Stomach (tissue), 9 donors: ENCODE data around the gene HMSD. TPM values are rescaled to one million over a fixed set of nuclear protein-coding genes. Genes with fewer than 3 reads are reported as not detected.

Source experiments
- DNase-seq, 2 donors: peaks; one replicate each; pipeline versions ENCODE4 v3.0.0 to v3.0.0-alpha.2; 2013 to 2019
- H3K27ac ChIP-seq, 5 donors: fragments of 200-600 bp in 4 of 5; sonication (generic) in 4 of 5; one replicate each; pipeline ENCODE4 v1.5.1; 2013 to 2019; ENCODE audit warnings: mild to moderate bottlenecking in 1 of 5, moderate library complexity in 1 of 5
- H3K27me3 ChIP-seq, 3 donors: fragments of 200-600 bp; sonication (generic); one replicate each; pipeline ENCODE4 v1.5.1; 2017 to 2019; ENCODE audit warnings: mixed run types in 1 of 3
- H3K36me3 ChIP-seq, 4 donors: fragments of 200-600 bp; sonication (generic); 1 replicate in 3 of 4; 2 replicates in 1 of 4; pipeline ENCODE4 v1.5.1; 2016 to 2019
- H3K4me1 ChIP-seq, 4 donors: fragments of 200-600 bp; sonication (generic); one replicate each; pipeline ENCODE4 v1.5.1; 2016 to 2019
- H3K4me3 ChIP-seq, 4 donors: fragments of 200-600 bp; sonication (generic) in 3 of 4; one replicate each; pipeline ENCODE4 v1.5.1; 2016 to 2019; ENCODE audit warnings: mild to moderate bottlenecking in 1 of 4
- H3K9me3 ChIP-seq, 4 donors: fragments of 200-600 bp; sonication (generic); one replicate each; pipeline ENCODE4 v1.5.1; 2016 to 2019
- EP300 ChIP-seq: sonication (generic); formaldehyde crosslinking; IDR thresholded peaks from one replicate; pipeline ENCODE4 v1.6.1; 2017; ENCODE audit warnings: antibody characterized with exemption
- POLR2A ChIP-seq, 4 donors: fragments of 450-650 bp; IDR thresholded peaks; one replicate each; pipeline ENCODE4 v1.6.1; 2016; ENCODE audit warnings: antibody characterized with exemption in 4 of 4, control low read depth in 2 of 4, mild to moderate bottlenecking in 1 of 4, moderate library complexity in 1 of 4
- POLR2AphosphoS5 ChIP-seq, 3 donors: sonication (generic); formaldehyde crosslinking; IDR thresholded peaks; one replicate each; pipeline ENCODE4 v1.6.1; 2016; ENCODE audit warnings: antibody characterized with exemption in 3 of 3
- whole genome bisulfite sequencing, 5 donors: extraction: QIAGEN DNeasy Blood & Tissue Kit in 3 of 5; methylation state at CpG; one replicate each; pipeline versions ENCODE4 v1.1.5 to v1.1.7; 2013 to 2018; 5-methylcytosine and 5-hydroxymethylcytosine counted together
- intact Hi-C: fragments of 100-400 bp; cut with DNase I; formaldehyde crosslinking; loops from one replicate; pipeline ENCODE4 v1.15.1; 2023; ENCODE audit warnings: low total_unique reads
- polyA plus RNA-seq, 3 donors: library from polyadenylated mRNA; stranded (reverse); fragments of 200-250 nt; gene quantifications; one replicate each; pipeline ENCODE4 v1.2.3, GENCODE V29; 2013
- total RNA-seq, 5 donors: library from RNA; depleted of rRNA; stranded (reverse); fragments of >200 nt; gene quantifications; one replicate each; pipeline versions ENCODE4 v1.1.0 to v1.2.3, GENCODE V29; 2014 to 2016
- TF ChIP-seq, protein P1 (sequence below), 7 experiments: fragments of 450-650 bp in 4 of 7; fragments of 200-600 bp in 3 of 7; sonication (generic) in 3 of 7; IDR thresholded peaks; one replicate each; pipeline ENCODE4 v1.5.1; 2016 to 2019; ENCODE audit warnings: antibody characterized with exemption in 7 of 7, control low read depth in 2 of 7, mild to moderate bottlenecking in 1 of 7
- donor health status: healthy with polysubstance abuse.
- donor health status: Bipolar disorder and iron deficiency.
- donor health status: healthy.

HMSD gene
- total and polyA plus RNA-seq, 8 donors: 0.10 to 0.31 (median 0.19) TPM; not detected in 5

DNA sequence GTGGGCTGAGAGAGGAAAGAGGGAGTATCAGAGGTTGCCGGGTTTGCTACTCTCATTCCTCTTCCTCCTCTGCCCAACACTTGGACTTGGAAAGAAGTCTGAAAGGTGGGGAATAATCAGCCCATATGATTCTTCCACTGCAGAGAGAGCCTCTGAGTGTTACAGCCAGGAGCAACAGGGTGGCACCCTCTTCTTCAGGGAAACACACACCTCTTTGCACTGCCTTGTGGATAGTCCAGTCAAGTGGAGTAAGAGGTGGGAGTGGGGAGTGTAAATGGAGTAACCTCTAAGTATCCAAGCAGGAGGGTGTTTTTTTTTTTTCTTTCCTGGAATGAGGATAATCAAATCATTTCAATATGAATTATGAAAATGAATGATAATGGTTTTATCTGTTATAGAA is 11.8 kb downstream of the HMSD start:
- Histone ChIP-seq H3K4me3 (no peak overlapping the region), H3K4me1 (peaks cover 0 to 9% (median 0%) of the 10 kb centered on the region in 4 donors), H3K27ac (no peak overlapping the region), H3K36me3 (no peaks in the 10 kb centered on the region), H3K27me3 (peaks cover 0 to 19% (median under 1%) of the 10 kb centered on the region in 3 donors), H3K9me3 (no peaks in the 10 kb centered on the region)
- intact Hi-C loops: no loop called here
- no peak for TF ChIP-seq EP300
- no peak for TF ChIP-seq POLR2AphosphoS5 (IDR thresholded peaks at IDR 0.05)
- TF ChIP-seq, protein P1, sequence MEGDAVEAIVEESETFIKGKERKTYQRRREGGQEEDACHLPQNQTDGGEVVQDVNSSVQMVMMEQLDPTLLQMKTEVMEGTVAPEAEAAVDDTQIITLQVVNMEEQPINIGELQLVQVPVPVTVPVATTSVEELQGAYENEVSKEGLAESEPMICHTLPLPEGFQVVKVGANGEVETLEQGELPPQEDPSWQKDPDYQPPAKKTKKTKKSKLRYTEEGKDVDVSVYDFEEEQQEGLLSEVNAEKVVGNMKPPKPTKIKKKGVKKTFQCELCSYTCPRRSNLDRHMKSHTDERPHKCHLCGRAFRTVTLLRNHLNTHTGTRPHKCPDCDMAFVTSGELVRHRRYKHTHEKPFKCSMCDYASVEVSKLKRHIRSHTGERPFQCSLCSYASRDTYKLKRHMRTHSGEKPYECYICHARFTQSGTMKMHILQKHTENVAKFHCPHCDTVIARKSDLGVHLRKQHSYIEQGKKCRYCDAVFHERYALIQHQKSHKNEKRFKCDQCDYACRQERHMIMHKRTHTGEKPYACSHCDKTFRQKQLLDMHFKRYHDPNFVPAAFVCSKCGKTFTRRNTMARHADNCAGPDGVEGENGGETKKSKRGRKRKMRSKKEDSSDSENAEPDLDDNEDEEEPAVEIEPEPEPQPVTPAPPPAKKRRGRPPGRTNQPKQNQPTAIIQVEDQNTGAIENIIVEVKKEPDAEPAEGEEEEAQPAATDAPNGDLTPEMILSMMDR (IDR thresholded peaks at IDR 0.05): no peak
- no peak for TF ChIP-seq POLR2A (IDR thresholded peaks at IDR 0.05)
- no peak for DNase-seq
- WGBS, 5 donors: 74 to 83% (median 81%) methylated on average over 1 of the region's 1 CpG

DNA sequence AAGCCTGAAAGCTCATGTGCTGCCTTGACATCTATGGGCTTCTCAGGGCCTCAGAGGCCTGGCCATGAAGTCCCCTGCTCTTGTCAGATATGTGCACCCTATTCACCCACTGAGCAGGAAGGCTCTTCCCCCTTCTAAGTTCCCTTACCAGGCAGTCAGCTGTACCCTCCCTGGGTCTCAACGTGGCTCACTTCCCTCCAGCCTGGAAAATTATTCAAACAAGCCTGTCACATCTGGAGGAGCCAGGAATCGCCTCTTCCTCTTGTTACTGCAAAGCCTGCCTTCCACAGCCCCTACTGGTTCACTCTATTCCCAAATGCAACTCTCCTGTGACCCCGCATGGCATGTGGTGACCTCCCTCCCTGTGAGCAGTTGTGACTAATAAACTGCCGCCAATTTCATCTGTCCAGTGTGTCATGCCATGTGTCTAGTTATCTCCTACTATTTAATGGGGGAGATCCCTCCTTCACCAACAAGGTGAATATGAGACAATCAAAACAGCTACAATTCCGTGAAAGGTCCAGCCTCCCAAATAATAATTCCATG is 12.4 kb downstream of the HMSD start:
- TF ChIP-seq POLR2A (IDR thresholded peaks at IDR 0.05) (no peak), POLR2AphosphoS5 (IDR thresholded peaks at IDR 0.05) (no peak), EP300 (no peak)
- TF ChIP-seq, protein P1 (IDR thresholded peaks at IDR 0.05): no peak
- H3K4me1 ChIP-seq: peaks cover 0 to 9% (median 0%) of the 10 kb centered on the region in 4 donors
- peaks cover 0 to 14% (median 0%) of the 10 kb centered on the region in 3 donors for H3K27me3 ChIP-seq
- H3K36me3 ChIP-seq: no peaks in the 10 kb centered on the region
- no peak overlapping the region for H3K4me3 ChIP-seq
- intact Hi-C loops: no loop called here
- no peaks in the 10 kb centered on the region for H3K9me3 ChIP-seq
- DNase-seq: no peak
- 67 to 76% (median 69%) methylated on average over 5 of the region's 5 CpGs for WGBS, 5 donors
- no peak overlapping the region for H3K27ac ChIP-seq

DNA sequence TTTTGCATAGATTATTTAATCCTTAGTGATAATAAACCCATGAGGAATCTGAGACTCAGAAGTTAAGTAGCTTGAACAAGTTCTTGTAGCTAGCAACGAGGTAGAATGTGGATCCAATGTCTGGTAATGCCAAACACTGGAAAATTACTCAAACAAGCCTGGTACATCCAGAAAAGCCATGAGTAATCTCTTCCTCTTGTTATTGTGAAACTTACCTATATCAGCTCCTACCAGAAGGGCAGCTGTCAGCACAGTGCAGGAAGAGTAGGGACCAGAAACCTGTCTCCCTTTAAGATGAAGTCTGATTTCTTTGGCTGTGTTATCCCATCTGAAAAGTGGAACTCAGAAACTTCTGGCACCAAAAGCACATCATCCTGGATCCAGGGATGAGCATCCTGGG is 13.0 kb downstream of the HMSD start:
- peaks cover 0 to 9% (median 0%) of the 10 kb centered on the region in 4 donors for H3K4me1 ChIP-seq
- 14 to 43% (median 31%) methylated on average over 1 of the region's 1 CpG for WGBS, 5 donors
- no peaks in the 10 kb centered on the region for H3K9me3 ChIP-seq
- H3K27ac ChIP-seq: no peak overlapping the region
- no peak for DNase-seq
- no peak for TF ChIP-seq POLR2A (IDR thresholded peaks at IDR 0.05)
- TF ChIP-seq, protein P1 (IDR thresholded peaks at IDR 0.05): no peak
- no peak for TF ChIP-seq EP300
- TF ChIP-seq POLR2AphosphoS5 (IDR thresholded peaks at IDR 0.05): no peak
- H3K4me3 ChIP-seq: no peak overlapping the region
- intact Hi-C loops: no loop called here
- no peaks in the 10 kb centered on the region for H3K36me3 ChIP-seq
- H3K27me3 ChIP-seq: peaks cover 0 to 14% (median 0%) of the 10 kb centered on the region in 3 donors

DNA sequence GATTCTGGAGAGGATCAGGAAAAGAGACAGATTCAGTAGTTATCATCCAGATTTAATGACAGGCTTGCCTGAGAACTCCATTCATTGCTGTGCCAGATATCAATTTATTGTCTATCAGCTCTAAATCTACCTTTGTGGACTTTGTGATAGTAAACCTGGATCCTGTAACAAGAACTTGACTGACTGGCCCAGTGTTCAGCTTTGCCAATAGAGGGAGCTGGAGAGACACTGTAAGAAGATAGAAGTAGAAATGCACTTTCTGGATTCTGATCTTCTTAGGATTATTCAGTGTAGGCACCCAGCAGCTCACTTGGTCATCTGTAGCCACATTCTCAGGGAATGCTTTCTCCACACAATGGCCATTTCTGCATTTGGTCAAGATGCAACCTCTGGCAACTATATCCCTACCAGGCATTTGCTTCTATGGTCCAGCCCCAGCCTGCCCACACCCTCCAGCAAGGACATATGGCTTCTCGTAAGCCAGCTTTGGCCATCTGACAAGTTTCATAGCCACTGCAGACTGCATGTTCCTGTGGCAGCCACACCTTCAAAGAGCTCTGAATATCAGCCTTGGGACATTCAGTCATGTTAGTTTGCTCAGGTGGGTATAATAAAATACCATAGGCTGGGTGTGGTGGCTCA is 14.6 kb downstream of the HMSD start:
- TF ChIP-seq, protein P1 (IDR thresholded peaks at IDR 0.05): peak in 5 of 7 experiments; percentile 62 to 74 (median 67)
- TF ChIP-seq POLR2AphosphoS5 (IDR thresholded peaks at IDR 0.05): no peak
- Histone ChIP-seq H3K27me3 (peaks cover 0 to 14% (median 0%) of the 10 kb centered on the region in 3 donors), H3K4me3 (no peak overlapping the region), H3K36me3 (no peaks in the 10 kb centered on the region), H3K9me3 (no peaks in the 10 kb centered on the region), H3K27ac (no peak overlapping the region), H3K4me1 (peaks cover 0 to 9% (median 0%) of the 10 kb centered on the region in 4 donors)
- intact Hi-C loops: no loop called here
- peak; percentile 57 to 75 for DNase-seq
- WGBS, 5 donors: 13 to 50% (median 33%) methylated on average over 1 of the region's 1 CpG
